H1 (cell line): ENCODE data around the gene OCIAD1. TPM values are rescaled to one million over a fixed set of nuclear protein-coding genes. Genes with fewer than 3 reads are reported as not detected.

Source experiments
- CBX8 ChIP-seq: fragments of 300-800, 300-1000 bp; sonication (generic); IDR thresholded peaks from 2 replicates; pipeline ENCODE4 v1.7.1; 2016; ENCODE audit warnings: low read depth, low read length, borderline replicate concordance
- CTBP2 ChIP-seq: IDR thresholded peaks from 2 replicates; pipeline ENCODE4 v1.7.0; 2011; ENCODE audit warnings: borderline replicate concordance, mild to moderate bottlenecking, moderate library complexity, mixed read lengths, low read length; ENCODE audit not compliant: insufficient read depth, insufficient read length
- FOSL1 ChIP-seq: IDR thresholded peaks from 2 replicates; pipeline ENCODE4 v1.6.1; 2011; ENCODE audit warnings: mild to moderate bottlenecking, low read depth, low read length, moderate library complexity; ENCODE audit not compliant: insufficient read depth
- SIRT6 ChIP-seq: IDR thresholded peaks from one replicate; pipeline ENCODE4 v1.7.1; 2012; ENCODE audit warnings: low read length, inconsistent platforms
- SUZ12 ChIP-seq: fragments of 200-600 bp; sonication (generic); IDR thresholded peaks from 2 replicates; pipeline ENCODE4 v1.6.1; 2012; ENCODE audit warnings: mild to moderate bottlenecking, inconsistent platforms, low read length, moderate library complexity, mixed read lengths
- TAF7 ChIP-seq: optimal IDR thresholded peaks from 2 replicates; pipeline ENCODE3; 2011; ENCODE audit warnings: low read depth, mild to moderate bottlenecking, inconsistent platforms, low read length, moderate library complexity, borderline replicate concordance
- TCF12 ChIP-seq: IDR thresholded peaks from 2 replicates; pipeline ENCODE4 v1.6.1; 2011; ENCODE audit warnings: low read depth, mild to moderate bottlenecking, low read length
- TEAD4 ChIP-seq: IDR thresholded peaks from 2 replicates; pipeline ENCODE4 v1.6.1; 2012; ENCODE audit warnings: low read depth, low read length, inconsistent platforms, mixed read lengths
- polyA plus RNA-seq, 7 experiments: library from polyadenylated mRNA; depleted of rRNA in 3 of 7; stranded (reverse) in 5 of 7; unstranded in 2 of 7; fragments of >200 nt in 5 of 7; fragments of 200-250 nt in 2 of 7; gene quantifications; 1 replicate in 5 of 7; 2 replicates in 1 of 7; 4 replicates in 1 of 7; pipeline versions ENCODE4 v1.2.1 to v1.2.3, GENCODE V29; 2011 to 2013; ENCODE audit warnings: missing spikeins in 2 of 7, mixed read lengths in 2 of 7
- total RNA-seq: library from RNA; stranded (reverse); fragmentation: NEBNext Ultra II Directional; extraction: Animal tissue kit (Norgen Biotek cat#: 25700); gene quantifications from 2 replicates; pipeline ENCODE4 v1.2.1, GENCODE V29; 2021

The OCIAD1 gene
- total and polyA plus RNA-seq, 2 of the 8 experiments (the other 6 are each of a cell fraction or from before 2014, with no cell fraction given) = 79.9 to 163 TPM

DNA sequence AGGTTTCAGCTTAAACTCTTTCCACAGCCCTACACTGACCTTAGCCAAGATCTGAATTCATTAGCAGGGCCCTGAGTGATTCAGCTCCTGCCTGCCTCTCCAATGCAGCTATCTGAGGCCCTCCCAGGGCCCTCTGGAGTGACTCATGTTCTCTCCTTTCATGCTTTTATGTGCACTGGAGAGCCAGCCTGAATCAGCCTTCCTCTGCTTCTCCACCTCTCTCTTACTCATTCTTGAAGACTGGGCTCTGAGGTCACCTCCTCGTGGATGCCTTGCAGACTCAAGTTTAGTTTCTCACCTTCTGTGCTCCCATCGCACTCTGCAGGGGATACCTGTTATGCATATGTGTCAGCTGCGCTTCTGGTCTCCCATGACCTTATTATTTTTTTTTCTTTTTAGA is 78.8 kb downstream of the OCIAD1 start (continued):
- TF ChIP-seq FOSL1 (no peak), SUZ12 (no peak), SIRT6 (no peak), CTBP2 (no peak), TCF12 (no peak), TEAD4 (no peak), TAF7 (no peak), CBX8 (no peak)
